Measurements from ENCODE around the gene USP25.

DNA sequence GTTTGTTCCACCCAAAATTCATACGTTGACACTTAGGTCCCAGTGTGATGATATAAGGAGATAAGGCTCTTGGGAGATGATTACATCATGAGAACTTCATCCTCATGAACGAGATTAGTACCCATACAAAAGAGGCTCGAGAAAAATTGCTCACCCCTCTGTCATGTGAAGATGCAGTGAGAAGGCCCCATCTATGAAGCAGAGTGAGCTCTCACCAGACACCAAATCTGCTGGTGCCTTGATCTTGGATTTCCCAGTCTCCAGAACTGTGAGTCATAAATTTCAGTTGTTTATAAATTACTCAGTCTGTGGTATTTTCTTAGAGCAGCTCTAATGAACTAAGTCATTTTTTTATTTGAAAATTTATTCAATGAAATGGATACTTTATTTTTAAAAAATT, 42.6 kb upstream of the USP25 start:
- TF ChIP-seq, protein P1, sequence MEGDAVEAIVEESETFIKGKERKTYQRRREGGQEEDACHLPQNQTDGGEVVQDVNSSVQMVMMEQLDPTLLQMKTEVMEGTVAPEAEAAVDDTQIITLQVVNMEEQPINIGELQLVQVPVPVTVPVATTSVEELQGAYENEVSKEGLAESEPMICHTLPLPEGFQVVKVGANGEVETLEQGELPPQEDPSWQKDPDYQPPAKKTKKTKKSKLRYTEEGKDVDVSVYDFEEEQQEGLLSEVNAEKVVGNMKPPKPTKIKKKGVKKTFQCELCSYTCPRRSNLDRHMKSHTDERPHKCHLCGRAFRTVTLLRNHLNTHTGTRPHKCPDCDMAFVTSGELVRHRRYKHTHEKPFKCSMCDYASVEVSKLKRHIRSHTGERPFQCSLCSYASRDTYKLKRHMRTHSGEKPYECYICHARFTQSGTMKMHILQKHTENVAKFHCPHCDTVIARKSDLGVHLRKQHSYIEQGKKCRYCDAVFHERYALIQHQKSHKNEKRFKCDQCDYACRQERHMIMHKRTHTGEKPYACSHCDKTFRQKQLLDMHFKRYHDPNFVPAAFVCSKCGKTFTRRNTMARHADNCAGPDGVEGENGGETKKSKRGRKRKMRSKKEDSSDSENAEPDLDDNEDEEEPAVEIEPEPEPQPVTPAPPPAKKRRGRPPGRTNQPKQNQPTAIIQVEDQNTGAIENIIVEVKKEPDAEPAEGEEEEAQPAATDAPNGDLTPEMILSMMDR (IDR thresholded peaks at IDR 0.05): no peak
- no peak for TF ChIP-seq POLR2A (IDR thresholded peaks at IDR 0.05)
